ENCODE measurements around the gene OR51B6. TPM values are rescaled to one million over a fixed set of nuclear protein-coding genes. Genes with fewer than 3 reads are reported as not detected.

The OR51B6 gene
- total and polyA plus RNA-seq, 4 donors = not detected

DNA sequence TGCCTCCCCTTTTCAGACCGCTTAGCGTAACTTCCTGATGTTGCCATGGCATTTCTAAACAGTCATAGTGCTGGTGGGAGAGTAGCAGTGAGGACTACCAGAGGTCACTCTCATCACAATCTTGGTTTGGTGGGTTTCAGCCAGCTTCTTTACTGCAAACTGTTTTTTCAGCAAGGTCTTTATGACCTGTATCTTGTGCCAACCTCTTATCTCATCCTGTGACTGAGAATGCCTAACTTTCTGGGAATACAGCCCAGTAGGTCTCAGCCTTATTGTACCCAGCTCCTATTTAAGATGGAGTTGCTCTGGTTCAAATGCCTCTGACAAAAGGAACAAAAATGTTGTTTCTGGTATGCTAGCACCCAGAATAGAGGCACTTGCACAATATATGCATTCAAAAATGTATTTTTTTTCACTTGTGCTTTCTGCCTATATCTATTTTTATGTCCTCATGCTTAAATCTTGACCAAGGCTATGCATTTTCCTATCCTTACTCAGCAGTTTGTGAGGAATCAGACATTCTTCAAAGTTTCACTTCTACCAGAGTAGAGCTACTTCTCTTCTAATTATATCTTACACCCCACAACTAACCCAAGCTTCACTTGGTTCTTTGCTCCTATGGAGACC lies 16.3 kb downstream of the OR51B6 start:
- Histone ChIP-seq H3K4me1 (ENCODE audit: control insufficient read depth in 5 of 5, insufficient read depth in 5 of 5, low read length in 5 of 5) (peaks cover 0 to 4% (median 0%) of the 10 kb centered on the region in 5 donors), H3K9me3 (ENCODE audit: control insufficient read depth in 4 of 4, insufficient read depth in 3 of 4, low read length in 3 of 4) (no peaks in the 10 kb centered on the region), H3K4me3 (no peak overlapping the region), H3K9ac (ENCODE audit: insufficient read depth in 1 of 2, low read length in 2 of 2) (no peak overlapping the region), H3K36me3 (ENCODE audit: control insufficient read depth in 4 of 4, insufficient read depth in 4 of 4, low read length in 4 of 4) (no peaks in the 10 kb centered on the region), H3K27ac (ENCODE audit: low read depth in 1 of 2, low read length in 1 of 2) (no peak overlapping the region), H3K27me3 (ENCODE audit: control insufficient read depth in 3 of 3, insufficient read depth in 3 of 3, low read length in 2 of 3) (no peaks in the 10 kb centered on the region)
- peak in 1 of 3 donors; percentile 2 for DNase-seq
- TF ChIP-seq CTCF (IDR thresholded peaks at IDR 0.05; ENCODE audit: control extremely low read depth, extremely low read depth) = no peak
- ATAC-seq (ENCODE audit: insufficient read depth, low FRiP score) = no peak
- WGBS, 2 donors = 42 to 82% methylated on average over 2 of the region's 2 CpGs

GRCh38 chr11:5368502-5369043 lies 17.3 kb downstream of the OR51B6 start:
- no peak overlapping the region for H3K27ac ChIP-seq (ENCODE audit: low read depth in 1 of 2, low read length in 1 of 2)
- no peaks in the 10 kb centered on the region for H3K27me3 ChIP-seq (ENCODE audit: control insufficient read depth in 3 of 3, insufficient read depth in 3 of 3, low read length in 2 of 3)
- no peak overlapping the region for H3K4me3 ChIP-seq
- ATAC-seq (ENCODE audit: insufficient read depth, low FRiP score) = no peak
- H3K9ac ChIP-seq (ENCODE audit: insufficient read depth in 1 of 2, low read length in 2 of 2) = no peak overlapping the region
- no peaks in the 10 kb centered on the region for H3K36me3 ChIP-seq (ENCODE audit: control insufficient read depth in 4 of 4, insufficient read depth in 4 of 4, low read length in 4 of 4)
- 62 to 82% methylated on average over 3 of the region's 3 CpGs for WGBS, 2 donors
- H3K4me1 ChIP-seq (ENCODE audit: control insufficient read depth in 5 of 5, insufficient read depth in 5 of 5, low read length in 5 of 5) = peaks cover 0 to 4% (median 0%) of the 10 kb centered on the region in 5 donors
- no peak for DNase-seq
- no peak for TF ChIP-seq CTCF (IDR thresholded peaks at IDR 0.05; ENCODE audit: control extremely low read depth, extremely low read depth)
- peaks cover 0 to 2% (median 0%) of the 10 kb centered on the region in 4 donors for H3K9me3 ChIP-seq (ENCODE audit: control insufficient read depth in 4 of 4, insufficient read depth in 3 of 4, low read length in 3 of 4)

- no peak overlapping the region for H3K4me3 ChIP-seq
- ATAC-seq (ENCODE audit: insufficient read depth, low FRiP score) = no peak
Observed at GRCh38 chr11:5369789-5370188, 18.5 kb downstream of the OR51B6 start.

More at GRCh38 chr11:5369789-5370188, 18.5 kb downstream of the OR51B6 start:
- Histone ChIP-seq H3K27ac (ENCODE audit: low read depth in 1 of 2, low read length in 1 of 2) (no peak overlapping the region), H3K4me1 (ENCODE audit: control insufficient read depth in 5 of 5, insufficient read depth in 5 of 5, low read length in 5 of 5) (peaks cover 0 to 4% (median 0%) of the 10 kb centered on the region in 5 donors), H3K36me3 (ENCODE audit: control insufficient read depth in 4 of 4, insufficient read depth in 4 of 4, low read length in 4 of 4) (no peaks in the 10 kb centered on the region), H3K9ac (ENCODE audit: insufficient read depth in 1 of 2, low read length in 2 of 2) (no peak overlapping the region), H3K27me3 (ENCODE audit: control insufficient read depth in 3 of 3, insufficient read depth in 3 of 3, low read length in 2 of 3) (no peaks in the 10 kb centered on the region), H3K9me3 (ENCODE audit: control insufficient read depth in 4 of 4, insufficient read depth in 3 of 4, low read length in 3 of 4) (peaks cover 0 to 2% (median 0%) of the 10 kb centered on the region in 4 donors)
- TF ChIP-seq CTCF (IDR thresholded peaks at IDR 0.05; ENCODE audit: control extremely low read depth, extremely low read depth) = no peak
- peak in 2 of 3 donors; percentile 18 to 19 for DNase-seq
